ENCODE data around the gene BTNL3. TPM values are rescaled to one million over a fixed set of nuclear protein-coding genes. Genes with fewer than 3 reads are reported as not detected.

BTNL3 gene
- total RNA-seq, 4 donors from 2014 or later, result 7.4 to 214 (median 110) TPM

GRCh38 chr5:181041043-181041442 is 52.4 kb downstream of the BTNL3 start:
- no peak for TF ChIP-seq POLR2A (IDR thresholded peaks at IDR 0.05)
- TF ChIP-seq, protein P1, sequence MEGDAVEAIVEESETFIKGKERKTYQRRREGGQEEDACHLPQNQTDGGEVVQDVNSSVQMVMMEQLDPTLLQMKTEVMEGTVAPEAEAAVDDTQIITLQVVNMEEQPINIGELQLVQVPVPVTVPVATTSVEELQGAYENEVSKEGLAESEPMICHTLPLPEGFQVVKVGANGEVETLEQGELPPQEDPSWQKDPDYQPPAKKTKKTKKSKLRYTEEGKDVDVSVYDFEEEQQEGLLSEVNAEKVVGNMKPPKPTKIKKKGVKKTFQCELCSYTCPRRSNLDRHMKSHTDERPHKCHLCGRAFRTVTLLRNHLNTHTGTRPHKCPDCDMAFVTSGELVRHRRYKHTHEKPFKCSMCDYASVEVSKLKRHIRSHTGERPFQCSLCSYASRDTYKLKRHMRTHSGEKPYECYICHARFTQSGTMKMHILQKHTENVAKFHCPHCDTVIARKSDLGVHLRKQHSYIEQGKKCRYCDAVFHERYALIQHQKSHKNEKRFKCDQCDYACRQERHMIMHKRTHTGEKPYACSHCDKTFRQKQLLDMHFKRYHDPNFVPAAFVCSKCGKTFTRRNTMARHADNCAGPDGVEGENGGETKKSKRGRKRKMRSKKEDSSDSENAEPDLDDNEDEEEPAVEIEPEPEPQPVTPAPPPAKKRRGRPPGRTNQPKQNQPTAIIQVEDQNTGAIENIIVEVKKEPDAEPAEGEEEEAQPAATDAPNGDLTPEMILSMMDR (IDR thresholded peaks at IDR 0.05), result no peak
- Histone ChIP-seq H3K36me3 (no peaks in the 10 kb centered on the region), H3K4me3 (no peak overlapping the region), H3K9me3 (no peaks in the 10 kb centered on the region), H3K4me1 (no peaks in the 10 kb centered on the region), H3K27me3 (no peaks in the 10 kb centered on the region), H3K27ac (peak overlapping the region in 1 of 4 donors; percentile 11)
- DNase-seq, result no peak

GRCh38 chr5:181042036-181042713 is 53.5 kb downstream of the BTNL3 start:
- DNase-seq, result no peak
- Histone ChIP-seq H3K4me1 (no peaks in the 10 kb centered on the region), H3K27ac (no peak overlapping the region), H3K9me3 (no peaks in the 10 kb centered on the region), H3K36me3 (no peaks in the 10 kb centered on the region), H3K4me3 (no peak overlapping the region), H3K27me3 (no peaks in the 10 kb centered on the region)
- TF ChIP-seq, protein P1 (IDR thresholded peaks at IDR 0.05), result no peak
- no peak for TF ChIP-seq POLR2A (IDR thresholded peaks at IDR 0.05)

- no peaks in the 10 kb centered on the region for H3K27me3 ChIP-seq
- no peak overlapping the region for H3K4me3 ChIP-seq
- H3K9me3 ChIP-seq, result no peaks in the 10 kb centered on the region
- no peak for DNase-seq
- H3K36me3 ChIP-seq, result no peaks in the 10 kb centered on the region
- TF ChIP-seq POLR2A (IDR thresholded peaks at IDR 0.05), result no peak
- TF ChIP-seq, protein P1 (IDR thresholded peaks at IDR 0.05), result no peak
- no peak overlapping the region for H3K27ac ChIP-seq
- H3K4me1 ChIP-seq, result no peaks in the 10 kb centered on the region
These were observed 54.1 kb downstream of the BTNL3 start for GRCh38 chr5:181042722-181043121.

GRCh38 chr5:181043285-181044092 is 54.8 kb downstream of the BTNL3 start:
- no peaks in the 10 kb centered on the region for H3K36me3 ChIP-seq
- H3K4me3 ChIP-seq, result no peak overlapping the region
- no peaks in the 10 kb centered on the region for H3K9me3 ChIP-seq
- DNase-seq, result peak in 1 of 3 donors; percentile 32
- TF ChIP-seq, protein P1 (IDR thresholded peaks at IDR 0.05), result peak in 1 of 6 experiments; percentile 6
- no peak for TF ChIP-seq POLR2A (IDR thresholded peaks at IDR 0.05)
- no peaks in the 10 kb centered on the region for H3K4me1 ChIP-seq
- no peaks in the 10 kb centered on the region for H3K27me3 ChIP-seq
- H3K27ac ChIP-seq, result peak overlapping the region in 1 of 4 donors; percentile 4

DNA sequence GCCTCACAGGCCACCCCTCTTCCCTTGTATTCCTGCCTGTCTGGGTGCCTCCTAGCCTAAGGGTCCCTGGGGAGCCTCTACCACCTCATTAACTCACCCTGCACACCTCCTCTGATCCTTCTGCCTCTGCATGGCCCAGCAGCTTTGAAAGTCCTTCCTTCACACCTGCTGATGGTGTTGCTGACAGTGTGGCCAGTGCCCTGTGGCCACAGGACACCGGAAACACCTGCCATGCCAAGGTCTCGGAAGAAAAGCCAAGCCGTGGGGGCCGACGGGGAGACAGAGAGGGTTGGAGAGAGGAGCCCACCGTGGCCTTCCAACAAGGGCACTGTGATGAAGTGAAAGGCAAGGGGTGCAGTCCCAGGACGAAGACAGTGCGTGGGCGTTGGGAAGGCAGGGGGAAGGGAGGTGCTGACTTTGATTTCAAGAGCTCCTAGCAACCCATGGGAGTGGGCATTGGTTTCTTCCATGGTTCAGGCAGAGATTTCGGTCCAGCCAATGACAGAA is 55.5 kb downstream of the BTNL3 start:
- no peak for TF ChIP-seq POLR2A (IDR thresholded peaks at IDR 0.05)
- TF ChIP-seq, protein P1 (IDR thresholded peaks at IDR 0.05), result no peak
- H3K4me3 ChIP-seq, result no peak overlapping the region
- H3K4me1 ChIP-seq, result no peaks in the 10 kb centered on the region
- no peaks in the 10 kb centered on the region for H3K9me3 ChIP-seq
- H3K27ac ChIP-seq, result peak overlapping the region in 1 of 4 donors; percentile 4
- peak in 1 of 3 donors; percentile 35 for DNase-seq
- no peaks in the 10 kb centered on the region for H3K27me3 ChIP-seq
- H3K36me3 ChIP-seq, result no peaks in the 10 kb centered on the region
